GM12891 (cell line): ENCODE data around the gene C1orf35.

ENCODE experiments used
- PAX5 ChIP-seq: IDR thresholded peaks from 2 replicates; pipeline ENCODE4 v1.6.1; 2011; ENCODE audit warnings: low read length, moderate library complexity, mild to moderate bottlenecking; ENCODE audit not compliant: insufficient read depth, severe bottlenecking
- POLR2A ChIP-seq: IDR thresholded peaks from 2 replicates; pipeline ENCODE4 v1.6.1; 2011; ENCODE audit warnings: low read depth, low read length, control low read depth
- POLR2AphosphoS5 ChIP-seq: IDR thresholded peaks from 2 replicates; pipeline ENCODE4 v1.6.1; 2011; ENCODE audit warnings: low read depth, low read length, control low read depth
- POU2F2 ChIP-seq: IDR thresholded peaks from 2 replicates; pipeline ENCODE4 v1.6.1; 2011; ENCODE audit warnings: low read depth, mild to moderate bottlenecking, control low read depth, low read length, moderate library complexity
- SPI1 ChIP-seq: IDR thresholded peaks from 2 replicates; pipeline ENCODE4 v1.6.1; 2011; ENCODE audit warnings: low read depth, low read length, control low read depth
- TAF1 ChIP-seq: IDR thresholded peaks from 2 replicates; pipeline ENCODE4 v1.6.1; 2011; ENCODE audit warnings: low read depth, low read length, control low read depth

GRCh38 chr1:228088586-228089498 lies 14.3 kb downstream of the C1orf35 start:
- TF ChIP-seq TAF1 = 0 out of 2 replicates have a peak, but pooled peaks have one; percentile 24
- peak; percentile 30; the same call in 1 of the 2 replicates for TF ChIP-seq POLR2A
- TF ChIP-seq SPI1 = no peak
- no peak; the same call in 1 of the 2 replicates for TF ChIP-seq POLR2AphosphoS5
- TF ChIP-seq PAX5 = no peak
- TF ChIP-seq POU2F2 = no peak
